CD4-positive, CD25-positive, alpha-beta regulatory T cell (primary cell): ENCODE data around the gene EMC10. TPM values are rescaled to one million over a fixed set of nuclear protein-coding genes. Genes with fewer than 3 reads are reported as not detected.

Experiments
- ATAC-seq, 2 donors: fragments of 150-1000 bp; cut with Tn5 transposase; one replicate each; pipeline ENCODE4 v1.10.0; 2021; ENCODE audit warnings: low read depth in 2 of 2, moderate number of reproducible peaks in 2 of 2, moderate library complexity in 1 of 2
- DNase-seq, 3 donors: peaks; one replicate each; pipeline versions ENCODE4 v3.0.0 to v3.0.0-alpha.2; 2012 to 2022; ENCODE audit warnings: mixed read lengths in 1 of 3
- H3K27ac ChIP-seq: one replicate; pipeline ENCODE4 v1.7.0; 2013; ENCODE audit warnings: mild to moderate bottlenecking, low read length; ENCODE audit not compliant: insufficient read depth, poor library complexity, severe bottlenecking
- H3K27me3 ChIP-seq: one replicate; pipeline ENCODE4 v1.7.0; 2013; ENCODE audit warnings: low read length; ENCODE audit not compliant: control insufficient read depth, insufficient read depth
- H3K36me3 ChIP-seq: one replicate; pipeline ENCODE4 v1.7.0; 2013; ENCODE audit warnings: mild to moderate bottlenecking, low read length, moderate library complexity; ENCODE audit not compliant: control insufficient read depth, insufficient read depth
- H3K4me1 ChIP-seq: 2 replicates; pipeline ENCODE4 v1.7.0; 2013; ENCODE audit warnings: mild to moderate bottlenecking, low read length; ENCODE audit not compliant: insufficient read depth, control insufficient read depth, poor library complexity, severe bottlenecking
- H3K4me3 ChIP-seq: one replicate; pipeline ENCODE4 v1.7.0; 2013; ENCODE audit warnings: low read depth, mild to moderate bottlenecking, low read length, moderate library complexity
- H3K9me3 ChIP-seq, 2 experiments: 1 replicate in 1 of 2; 2 replicates in 1 of 2; pipeline ENCODE4 v1.7.0; 2013; ENCODE audit warnings: low read length in 2 of 2, mild to moderate bottlenecking in 1 of 2, moderate library complexity in 1 of 2; ENCODE audit not compliant: control insufficient read depth in 2 of 2
- H3K27ac Mint-ChIP-seq, 3 donors: one replicate each; pipeline ENCODE4 v1.8.0; 2020 to 2022; ENCODE audit warnings: mild to moderate bottlenecking in 3 of 3, mixed read lengths in 3 of 3, moderate library complexity in 2 of 3
- H3K27me3 Mint-ChIP-seq: one replicate; pipeline ENCODE4 v1.8.0; 2022; ENCODE audit warnings: mild to moderate bottlenecking, mixed read lengths
- H3K36me3 Mint-ChIP-seq: one replicate; pipeline ENCODE4 v1.8.0; 2020; ENCODE audit warnings: mixed read lengths
- H3K4me1 Mint-ChIP-seq, 4 donors: one replicate each; pipeline ENCODE4 v1.8.0; 2020 to 2022; ENCODE audit warnings: mixed read lengths in 4 of 4, mild to moderate bottlenecking in 1 of 4
- H3K4me3 Mint-ChIP-seq, 4 donors: one replicate each; pipeline ENCODE4 v1.8.0; 2020 to 2022; ENCODE audit warnings: mild to moderate bottlenecking in 4 of 4, mixed read lengths in 4 of 4, moderate library complexity in 3 of 4
- H3K9me3 Mint-ChIP-seq, 7 donors: one replicate each; pipeline ENCODE4 v1.8.0; 2020 to 2022; ENCODE audit warnings: mixed read lengths in 7 of 7, mild to moderate bottlenecking in 3 of 7, moderate library complexity in 2 of 7
- polyA plus RNA-seq, 4 donors: library from polyadenylated mRNA; unstranded; fragments of 300-500 nt; fragmentation: Illumina TruSeq; gene quantifications; one replicate each; pipeline ENCODE4 v1.2.3, GENCODE V29; 2021
- total RNA-seq: library from RNA; stranded (reverse); gene quantifications from one replicate; pipeline ENCODE4 v1.2.3, GENCODE V29; 2022

EMC10 gene
- total and polyA plus RNA-seq, 5 donors from 2014 or later, result 8.0 to 83.7 (median 9.9) TPM

DNA sequence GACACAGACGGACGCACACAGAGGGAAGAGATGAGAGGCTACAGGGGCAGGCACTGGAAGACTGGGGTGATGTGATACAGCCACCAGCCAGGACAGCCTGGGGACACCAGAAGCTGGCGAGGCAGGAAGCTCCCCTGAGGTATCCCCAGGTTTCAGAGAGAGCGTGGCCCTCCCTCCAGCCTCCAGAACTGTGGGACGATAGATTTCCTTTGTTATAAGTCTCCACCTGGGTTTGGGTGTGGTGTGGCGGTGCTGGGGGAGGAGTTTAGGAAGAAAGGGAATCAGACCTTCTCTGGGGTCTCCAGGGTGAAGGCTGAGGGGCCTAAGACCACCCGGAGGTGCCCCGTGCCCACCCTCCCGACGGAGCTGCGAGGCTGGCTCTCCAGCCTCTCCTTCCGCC is 40.1 kb downstream of the EMC10 start:
- no peaks in the 10 kb centered on the region for H3K36me3 Mint-ChIP-seq
- H3K4me3 Mint-ChIP-seq, result no peak overlapping the region
- peaks cover 5% of the 10 kb centered on the region for H3K4me1 ChIP-seq
- no peak overlapping the region for H3K27ac ChIP-seq
- H3K9me3 Mint-ChIP-seq, result peaks cover 0 to 2% (median 0%) of the 10 kb centered on the region in 7 donors
- H3K4me1 Mint-ChIP-seq, result peaks cover 0 to 7% (median 1%) of the 10 kb centered on the region in 4 donors
- peaks cover 11% of the 10 kb centered on the region for H3K27me3 Mint-ChIP-seq
- no peak for DNase-seq
- H3K36me3 ChIP-seq, result no peaks in the 10 kb centered on the region
- H3K9me3 ChIP-seq, result no peaks in the 10 kb centered on the region
- H3K27me3 ChIP-seq, result no peaks in the 10 kb centered on the region
- no peak for ATAC-seq
- no peak overlapping the region for H3K27ac Mint-ChIP-seq
- no peak overlapping the region for H3K4me3 ChIP-seq

DNA sequence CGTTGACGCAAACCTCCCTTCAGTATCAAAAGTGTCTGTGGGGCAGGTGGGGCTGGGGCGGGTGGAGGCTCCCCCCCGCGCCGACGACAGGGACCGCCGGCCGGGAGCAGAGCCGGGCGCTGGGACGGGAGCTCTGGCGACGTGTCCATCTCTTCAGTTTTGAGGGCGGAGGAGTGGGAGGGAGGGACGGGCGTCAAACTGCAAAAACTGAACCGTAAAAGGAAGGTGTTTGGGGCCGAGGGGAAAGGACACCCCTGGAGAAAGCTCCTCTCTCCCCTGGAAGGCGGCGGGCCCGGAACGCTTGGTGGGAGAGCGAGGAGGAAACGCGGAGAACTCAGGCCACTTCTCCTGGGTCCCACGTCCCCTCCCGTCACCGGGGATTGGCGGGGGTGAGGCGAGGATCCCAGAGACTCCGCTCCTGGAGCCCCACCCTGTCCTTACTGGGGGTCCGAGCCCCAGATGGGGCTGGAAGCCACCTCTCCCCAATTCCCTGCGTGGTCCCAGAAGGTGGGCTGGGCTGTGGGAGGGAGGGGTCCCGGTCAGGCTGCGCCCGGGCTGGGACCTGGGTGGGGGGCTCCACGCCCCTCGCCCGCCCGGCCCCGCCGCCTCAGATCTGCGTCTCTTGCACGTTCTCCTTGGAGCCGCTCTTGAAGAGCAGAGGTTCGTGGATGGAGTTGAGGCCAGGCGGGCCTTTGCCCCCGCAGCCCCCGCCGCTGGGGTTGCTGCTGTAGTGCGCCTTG is 40.8 kb downstream of the EMC10 start:
- Histone ChIP-seq H3K4me1 (no peaks in the 10 kb centered on the region), H3K27ac (no peak overlapping the region), H3K27me3 (no peaks in the 10 kb centered on the region), H3K9me3 (no peaks in the 10 kb centered on the region), H3K4me3 (no peak overlapping the region), H3K36me3 (no peaks in the 10 kb centered on the region)
- Mint-ChIP-seq H3K4me1 (peaks cover 0 to 2% (median 0%) of the 10 kb centered on the region in 4 donors), H3K36me3 (no peaks in the 10 kb centered on the region), H3K27ac (no peak overlapping the region), H3K4me3 (no peak overlapping the region), H3K9me3 (peaks cover 0 to 2% (median 0%) of the 10 kb centered on the region in 7 donors), H3K27me3 (peaks cover 7% of the 10 kb centered on the region)
- no peak for ATAC-seq
- DNase-seq, result no peak

GRCh38 chr19:50517704-50518075 is 41.4 kb downstream of the EMC10 start:
- H3K36me3 ChIP-seq, result no peaks in the 10 kb centered on the region
- H3K4me1 ChIP-seq, result no peaks in the 10 kb centered on the region
- ATAC-seq (no peak), DNase-seq (no peak)
- H3K9me3 ChIP-seq, result no peaks in the 10 kb centered on the region
- H3K4me3 ChIP-seq, result no peak overlapping the region
- H3K9me3 Mint-ChIP-seq, result peaks cover 0 to 2% (median 0%) of the 10 kb centered on the region in 7 donors
- H3K4me3 Mint-ChIP-seq, result no peak overlapping the region
- no peak overlapping the region for H3K27ac ChIP-seq
- H3K27me3 ChIP-seq, result no peaks in the 10 kb centered on the region
- peaks cover 7% of the 10 kb centered on the region for H3K27me3 Mint-ChIP-seq
- H3K27ac Mint-ChIP-seq, result no peak overlapping the region
- H3K4me1 Mint-ChIP-seq, result peaks cover 0 to 2% (median 0%) of the 10 kb centered on the region in 4 donors
- H3K36me3 Mint-ChIP-seq, result no peaks in the 10 kb centered on the region

DNA sequence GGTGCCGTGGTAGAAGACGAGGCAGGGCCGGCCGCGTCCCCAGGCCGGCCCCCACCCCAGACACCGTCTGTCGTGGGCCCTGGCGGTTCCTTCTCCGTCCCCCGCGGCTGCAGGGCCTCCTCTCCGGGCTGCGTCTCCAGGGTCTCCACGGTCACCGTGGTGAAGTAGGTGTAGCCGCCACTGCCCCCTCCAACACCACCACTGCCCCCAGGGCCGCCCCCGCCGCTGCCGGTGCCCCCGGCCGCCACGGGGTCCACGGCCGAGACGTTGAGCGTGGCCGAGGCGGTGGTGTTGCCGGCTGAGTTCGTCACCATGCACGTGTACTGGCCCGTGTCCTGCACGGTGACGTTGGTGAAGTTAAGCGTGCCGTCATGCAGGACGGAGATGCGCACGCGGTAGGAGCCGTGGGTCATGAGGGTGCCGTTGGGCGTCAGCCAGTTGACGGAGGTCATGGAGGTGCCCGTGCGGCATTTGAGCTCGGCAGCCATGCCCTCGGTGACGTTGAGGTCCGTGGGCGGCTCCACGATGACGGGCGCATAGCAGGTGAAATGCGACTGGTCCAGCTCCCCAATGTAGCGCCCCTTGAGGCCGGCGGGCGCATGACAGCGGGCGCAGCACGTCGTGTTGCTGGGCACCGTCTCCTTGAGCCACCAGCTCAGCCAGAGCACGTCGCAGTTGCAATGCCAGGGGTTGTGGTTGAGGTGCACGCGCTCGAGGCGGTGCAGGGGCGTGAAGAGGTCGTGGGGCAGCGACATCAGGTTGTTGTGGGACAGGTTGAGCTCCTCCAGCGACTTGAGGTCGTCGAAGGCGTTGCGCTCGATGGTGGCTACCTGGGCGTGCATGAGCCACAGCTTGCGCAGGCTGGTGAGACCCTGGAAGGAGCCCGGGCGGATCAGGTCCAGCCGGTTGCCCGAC is 42.0 kb downstream of the EMC10 start:
- Histone ChIP-seq H3K4me3 (no peak overlapping the region), H3K36me3 (no peaks in the 10 kb centered on the region), H3K27me3 (no peaks in the 10 kb centered on the region), H3K9me3 (no peaks in the 10 kb centered on the region), H3K4me1 (no peaks in the 10 kb centered on the region), H3K27ac (no peak overlapping the region)
- Mint-ChIP-seq H3K9me3 (peaks cover 0 to 2% (median 0%) of the 10 kb centered on the region in 7 donors), H3K27me3 (peaks cover 7% of the 10 kb centered on the region), H3K4me3 (no peak overlapping the region), H3K4me1 (no peaks in the 10 kb centered on the region), H3K36me3 (no peaks in the 10 kb centered on the region), H3K27ac (no peak overlapping the region)
- no peak for ATAC-seq
- DNase-seq, result no peak

- Histone ChIP-seq H3K27ac (no peak overlapping the region), H3K4me3 (no peak overlapping the region), H3K9me3 (no peaks in the 10 kb centered on the region), H3K4me1 (no peaks in the 10 kb centered on the region), H3K27me3 (no peaks in the 10 kb centered on the region), H3K36me3 (no peaks in the 10 kb centered on the region)
- Mint-ChIP-seq H3K36me3 (no peaks in the 10 kb centered on the region), H3K27ac (no peak overlapping the region), H3K27me3 (peaks cover 7% of the 10 kb centered on the region), H3K4me1 (no peaks in the 10 kb centered on the region), H3K9me3 (peaks cover 0 to 2% (median 0%) of the 10 kb centered on the region in 7 donors), H3K4me3 (no peak overlapping the region)
- DNase-seq (no peak), ATAC-seq (no peak)
Observed at GRCh38 chr19:50519006-50519575, 42.8 kb downstream of the EMC10 start.

DNA sequence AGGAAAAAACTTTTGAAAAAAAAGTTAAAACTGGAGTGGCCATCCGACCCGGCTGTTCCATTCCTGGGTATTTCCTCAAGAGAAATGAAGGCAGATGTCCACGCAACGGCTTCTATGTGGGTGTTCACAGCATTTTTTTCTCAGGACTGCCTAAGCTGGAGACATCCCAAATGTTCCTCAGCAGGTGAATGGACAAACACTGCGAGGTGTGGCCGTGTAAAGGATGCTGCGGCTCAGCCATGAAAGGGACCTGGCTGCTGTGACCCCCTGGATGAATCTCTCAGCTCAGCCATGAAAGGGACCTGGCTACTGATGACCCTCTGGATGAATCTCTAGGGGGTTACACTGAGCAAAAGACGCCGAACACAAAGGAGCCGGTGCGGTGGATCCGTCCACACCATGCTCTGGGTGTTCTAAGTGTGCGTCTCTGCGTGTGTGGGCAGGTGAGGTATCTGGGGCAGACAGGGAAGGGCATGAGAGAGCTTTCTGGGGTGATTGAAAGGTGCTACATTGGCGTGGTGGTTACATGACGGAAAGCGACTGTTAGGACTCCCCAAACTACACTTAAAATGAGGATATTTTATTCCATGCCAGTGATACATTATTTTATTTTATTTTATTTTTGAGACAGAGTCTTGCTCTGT is 44.6 kb downstream of the EMC10 start:
- Mint-ChIP-seq H3K9me3 (no peaks in the 10 kb centered on the region), H3K27ac (no peak overlapping the region), H3K4me1 (no peaks in the 10 kb centered on the region), H3K36me3 (no peaks in the 10 kb centered on the region), H3K27me3 (peaks cover 7% of the 10 kb centered on the region), H3K4me3 (no peak overlapping the region)
- Histone ChIP-seq H3K4me1 (no peaks in the 10 kb centered on the region), H3K27me3 (no peaks in the 10 kb centered on the region), H3K4me3 (no peak overlapping the region), H3K9me3 (no peaks in the 10 kb centered on the region), H3K27ac (no peak overlapping the region), H3K36me3 (no peaks in the 10 kb centered on the region)
- no peak for ATAC-seq
- DNase-seq, result no peak

DNA sequence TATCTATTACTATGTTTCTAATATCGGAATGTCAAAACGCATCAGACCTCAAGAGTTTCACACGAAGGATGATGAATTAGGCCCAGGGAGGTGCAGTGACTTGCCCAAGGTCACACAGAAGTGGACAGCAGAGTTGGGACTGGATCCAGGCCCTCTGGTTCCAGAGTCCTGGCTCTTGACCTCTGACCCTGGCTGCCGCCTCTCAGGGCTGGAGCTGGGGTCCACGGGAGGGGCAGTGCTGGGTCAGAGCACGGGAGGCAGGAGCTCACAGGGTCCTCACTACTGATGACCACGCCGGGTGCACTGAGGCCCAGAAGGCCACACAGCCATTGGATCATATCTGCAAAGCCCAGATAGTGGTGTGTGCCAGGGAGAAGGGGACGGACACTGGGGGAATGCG is 46.6 kb downstream of the EMC10 start:
- no peaks in the 10 kb centered on the region for H3K27me3 ChIP-seq
- DNase-seq (no peak), ATAC-seq (no peak)
- H3K4me3 Mint-ChIP-seq, result no peak overlapping the region
- H3K27ac ChIP-seq, result no peak overlapping the region
- H3K9me3 Mint-ChIP-seq, result no peaks in the 10 kb centered on the region
- H3K27me3 Mint-ChIP-seq, result peaks cover 5% of the 10 kb centered on the region
- no peaks in the 10 kb centered on the region for H3K36me3 ChIP-seq
- no peak overlapping the region for H3K27ac Mint-ChIP-seq
- no peak overlapping the region for H3K4me3 ChIP-seq
- H3K4me1 ChIP-seq, result no peaks in the 10 kb centered on the region
- no peaks in the 10 kb centered on the region for H3K9me3 ChIP-seq
- no peaks in the 10 kb centered on the region for H3K36me3 Mint-ChIP-seq
- no peaks in the 10 kb centered on the region for H3K4me1 Mint-ChIP-seq
